AG08395 (cell line): ENCODE data around the gene CHCHD1.
"Not testable (repeated sequence)": the region's sequence is repeated elsewhere in the genome, so short reads cannot be mapped to it uniquely, and the experiment has no call there.

Experiments
- DNase-seq: peaks from one replicate; pipeline ENCODE4 v3.0.0; 2012; ENCODE audit warnings: mixed read lengths, low spot score

The CHCHD1 gene

GRCh38 chr10:73793456-73793855 is 11.6 kb downstream of the CHCHD1 start:
- no peak for DNase-seq

DNA sequence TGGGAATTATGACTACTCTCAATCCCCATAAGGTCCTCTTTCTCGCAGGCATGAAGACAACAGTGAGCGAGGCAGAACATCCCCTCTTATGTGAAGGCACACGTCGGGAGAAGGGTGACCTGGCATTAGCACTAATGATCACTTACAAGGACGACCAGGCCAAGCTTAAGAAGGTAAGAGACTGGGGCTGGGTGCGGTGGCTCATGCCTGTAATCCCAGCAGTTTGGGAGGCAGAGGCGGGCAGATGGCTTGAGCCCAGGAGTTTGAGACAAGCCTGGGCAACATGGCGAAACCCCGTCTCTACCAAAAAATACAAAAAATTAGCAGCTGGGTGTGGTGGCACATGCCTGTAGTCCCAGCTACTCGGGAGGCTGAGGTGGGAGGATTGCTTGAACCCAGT is 13.6 kb downstream of the CHCHD1 start:
- not testable (repeated sequence) for DNase-seq

DNA sequence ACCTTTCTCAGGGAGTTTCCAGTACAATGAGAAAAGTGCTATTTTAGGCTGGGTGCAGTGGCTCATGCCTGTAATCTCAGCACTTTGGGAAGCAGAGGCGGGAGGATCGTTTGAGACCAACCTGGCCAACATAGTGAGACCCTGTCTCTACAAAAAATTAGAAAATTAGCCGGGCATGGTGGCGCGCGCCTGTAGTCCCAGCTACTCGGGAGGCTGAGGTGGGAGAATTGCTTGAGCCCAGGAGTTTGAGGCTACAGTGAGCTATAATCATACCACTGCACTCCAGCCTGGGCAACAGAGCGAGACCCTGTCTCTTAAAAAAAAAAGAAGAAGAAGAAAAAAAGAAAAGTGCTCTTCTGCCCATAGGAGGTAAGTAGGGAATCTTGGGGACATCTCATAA is 14.2 kb downstream of the CHCHD1 start:
- DNase-seq: not testable (repeated sequence)

DNA sequence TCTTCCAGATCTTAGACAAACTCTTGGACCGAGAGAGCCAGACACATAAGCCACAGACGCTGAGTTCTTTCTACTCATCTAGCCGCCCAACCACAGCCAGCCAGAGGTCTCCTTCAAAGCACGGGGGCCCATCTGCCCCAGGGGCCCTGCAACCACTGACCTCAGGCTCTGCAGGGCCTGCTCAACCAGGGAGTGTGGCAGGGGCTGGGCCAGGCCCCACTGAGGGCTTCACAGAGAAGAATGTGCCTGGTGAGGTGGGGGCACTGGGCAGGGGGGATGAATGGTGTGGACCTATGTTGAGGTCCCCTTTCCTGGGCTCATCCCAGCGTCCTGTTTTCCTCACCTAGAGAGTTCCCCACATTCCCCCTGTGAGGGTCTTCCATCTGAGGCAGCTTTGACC is 14.9 kb downstream of the CHCHD1 start:
- no peak for DNase-seq

- no peak for DNase-seq
Measured at GRCh38 chr10:73797324-73798025, 15.6 kb downstream of the CHCHD1 start.

DNA sequence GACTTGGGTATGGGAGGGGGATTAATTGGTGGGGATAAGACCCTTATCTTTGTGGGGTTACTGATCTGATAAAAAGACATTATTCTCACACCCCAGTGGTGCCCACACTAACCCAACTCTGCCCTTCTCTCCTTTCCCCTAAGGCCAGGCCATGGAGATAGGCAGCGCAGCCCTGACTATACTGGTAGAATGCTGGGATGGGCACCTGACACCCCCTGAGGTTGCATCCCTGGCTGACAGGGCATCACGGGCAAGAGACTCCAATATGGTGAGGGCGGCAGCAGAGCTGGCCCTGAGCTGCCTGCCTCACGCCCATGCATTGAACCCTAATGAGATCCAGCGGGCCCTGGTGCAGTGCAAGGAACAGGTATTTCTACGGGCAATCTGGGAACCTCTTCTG is 16.2 kb downstream of the CHCHD1 start:
- DNase-seq: no peak

GRCh38 chr10:73798927-73799560 is 17.2 kb downstream of the CHCHD1 start:
- DNase-seq: no peak

DNA sequence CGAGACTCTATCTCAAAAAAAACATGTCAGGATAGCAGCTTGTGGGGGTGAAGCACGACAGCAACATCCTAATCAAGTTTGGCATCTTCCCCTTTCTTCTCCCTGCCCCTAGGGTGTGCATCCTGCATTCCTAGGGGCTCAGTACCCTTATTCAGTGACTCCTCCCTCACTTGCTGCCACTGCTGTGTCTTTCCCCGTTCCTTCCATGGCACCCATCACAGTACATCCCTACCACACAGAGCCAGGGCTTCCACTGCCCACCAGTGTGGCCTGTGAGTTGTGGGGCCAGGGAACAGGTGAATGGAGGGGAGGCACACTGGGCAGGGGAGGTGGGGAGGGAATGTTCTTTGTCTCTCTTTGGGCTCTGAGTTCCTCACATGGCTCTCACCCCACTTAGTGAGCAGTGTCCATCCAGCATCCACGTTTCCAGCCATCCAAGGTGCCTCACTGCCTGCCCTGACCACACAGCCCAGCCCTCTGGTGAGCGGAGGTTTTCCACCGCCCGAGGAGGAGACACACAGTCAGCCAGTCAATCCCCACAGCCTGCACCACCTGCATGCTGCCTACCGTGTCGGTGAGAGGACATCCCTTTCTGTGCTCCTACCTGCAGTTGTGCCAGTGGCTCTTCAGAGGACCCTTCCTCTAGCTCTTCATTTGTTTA is 18.2 kb downstream of the CHCHD1 start:
- no peak for DNase-seq

- DNase-seq: no peak
Measured at GRCh38 chr10:73800560-73801252, 18.9 kb downstream of the CHCHD1 start.

DNA sequence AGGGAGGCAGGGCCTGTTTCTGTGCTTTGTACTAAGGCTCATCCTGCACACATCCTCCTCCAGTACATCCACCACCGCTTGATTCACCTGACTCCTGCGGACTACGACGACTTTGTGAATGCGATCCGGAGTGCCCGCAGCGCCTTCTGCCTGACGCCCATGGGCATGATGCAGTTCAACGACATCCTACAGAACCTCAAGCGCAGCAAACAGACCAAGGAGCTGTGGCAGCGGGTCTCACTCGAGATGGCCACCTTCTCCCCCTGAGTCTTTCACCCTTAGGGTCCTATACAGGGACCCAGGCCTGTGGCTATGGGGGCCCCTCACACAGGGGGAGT is 19.4 kb downstream of the CHCHD1 start:
- no peak for DNase-seq

DNA sequence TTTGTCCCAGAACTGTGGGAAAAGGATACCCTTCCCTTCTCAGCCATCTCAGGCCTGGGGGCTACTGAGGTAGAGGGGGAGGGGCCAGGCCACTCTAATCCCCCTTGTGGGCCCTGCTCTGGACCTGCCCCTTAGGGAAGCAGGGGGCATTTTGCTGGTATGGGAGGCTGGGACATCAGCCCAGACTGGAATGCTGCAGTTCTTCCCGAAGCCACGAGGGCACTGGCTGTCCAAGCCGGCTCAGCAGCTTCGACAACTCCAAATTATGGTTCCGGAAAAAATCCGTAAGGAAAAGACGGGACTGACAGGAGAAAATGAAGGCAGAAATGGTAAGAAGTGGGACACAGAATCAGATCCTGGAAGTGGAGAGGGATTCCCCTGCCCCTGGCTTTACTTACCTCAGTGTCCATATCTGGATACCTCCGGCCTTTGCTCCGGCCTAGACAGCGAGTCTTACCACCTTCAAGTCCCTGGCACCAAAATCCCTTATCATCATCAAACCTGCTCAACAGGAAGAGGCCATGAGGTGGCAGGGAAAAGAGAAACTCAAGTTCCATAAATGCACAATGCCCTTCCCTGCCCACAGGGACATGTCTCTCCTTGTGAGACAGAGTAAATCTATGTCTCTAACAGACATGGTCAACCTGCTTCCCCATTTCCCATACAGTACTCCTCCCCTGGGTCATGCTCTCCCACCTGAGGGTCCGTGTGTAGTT is 20.6 kb downstream of the CHCHD1 start:
- no peak for DNase-seq

DNA sequence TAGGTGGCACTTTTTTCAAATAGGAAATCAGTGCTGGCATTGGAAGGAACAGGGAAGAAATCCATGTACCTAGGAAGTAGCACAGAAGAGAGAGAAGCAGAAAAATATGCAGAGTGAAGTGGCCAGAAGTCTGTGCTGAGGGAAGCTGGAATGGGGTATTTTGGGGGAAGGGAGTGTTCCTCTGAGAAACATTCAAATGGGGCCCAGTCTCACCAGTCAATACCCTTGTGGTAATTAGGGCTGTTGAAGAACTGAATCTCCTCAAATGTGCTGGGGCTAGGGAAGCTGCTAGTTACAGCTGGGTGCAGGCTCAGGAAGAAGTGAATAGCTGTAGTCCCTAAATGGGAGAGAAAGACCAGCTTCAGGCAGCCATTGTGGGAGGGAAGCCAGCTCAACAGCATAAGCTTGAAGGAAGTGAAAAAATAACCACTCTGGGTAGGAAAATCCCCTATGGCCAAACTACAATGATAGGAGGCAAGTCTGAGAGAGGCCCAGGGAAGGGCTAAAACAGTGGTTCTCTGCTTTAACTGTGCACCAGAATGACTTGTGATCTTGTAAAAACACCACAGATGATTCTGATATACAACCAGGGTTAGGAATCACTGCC is 21.9 kb downstream of the CHCHD1 start:
- no peak for DNase-seq

DNA sequence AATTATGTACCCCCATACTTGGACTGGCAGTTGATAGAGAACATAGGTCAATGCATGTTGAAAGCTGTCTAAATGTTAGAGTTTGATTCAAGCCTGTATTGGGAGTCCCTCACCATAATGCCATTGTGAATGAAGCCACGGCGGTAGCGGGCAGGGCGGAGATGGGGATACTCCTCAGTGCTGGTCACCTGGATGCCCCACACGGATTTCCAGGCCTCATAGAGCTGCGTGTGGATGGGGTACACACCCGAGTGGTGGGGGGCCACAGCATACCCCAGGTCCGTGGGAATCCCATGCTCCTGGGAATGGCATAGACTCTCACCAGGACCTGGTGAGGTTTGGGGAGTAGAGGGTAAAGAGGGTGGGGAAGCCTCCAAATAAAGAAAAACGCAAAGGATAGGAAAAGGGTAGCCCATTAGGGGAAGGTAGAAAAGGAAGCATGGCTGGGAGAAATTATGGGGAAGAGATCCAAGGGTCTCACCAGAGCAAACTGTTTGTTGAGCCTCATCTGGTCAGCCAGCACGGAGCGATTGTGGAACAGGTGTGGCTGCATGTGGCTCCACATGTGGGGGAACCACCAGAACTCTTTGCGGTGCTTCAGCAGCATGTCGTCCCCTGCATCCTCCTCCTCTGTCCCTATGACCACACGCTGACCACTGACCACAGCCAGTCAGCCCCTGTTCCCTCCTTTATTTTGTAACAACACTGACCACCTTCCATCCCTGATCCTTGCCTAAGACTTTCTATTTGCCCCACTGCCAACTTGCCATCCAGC is 24.5 kb downstream of the CHCHD1 start:
- DNase-seq: no peak

DNA sequence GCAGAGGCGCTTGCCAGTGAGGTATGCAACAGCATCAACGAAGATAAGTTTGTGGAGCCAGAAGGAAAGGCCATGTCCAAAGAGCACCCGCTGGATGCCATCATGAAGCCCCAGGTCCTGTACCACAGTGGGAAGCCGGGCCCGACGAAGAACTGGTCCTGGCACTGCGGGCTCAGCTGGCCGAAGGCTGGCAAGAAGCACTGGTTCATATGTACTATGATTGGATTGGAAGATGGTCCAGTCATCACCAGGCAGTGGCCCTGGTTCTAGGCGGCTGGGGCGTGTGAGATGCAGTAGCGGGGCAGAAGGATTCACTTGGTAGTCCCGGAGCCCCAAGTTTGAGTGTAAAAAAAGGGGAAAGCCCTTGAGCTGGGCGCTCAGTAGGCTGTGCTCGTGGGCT is 25.6 kb downstream of the CHCHD1 start:
- no peak for DNase-seq

GRCh38 chr10:73808021-73808815 is 26.4 kb downstream of the CHCHD1 start:
- no peak for DNase-seq

- no peak for DNase-seq
Measured at GRCh38 chr10:73809061-73809818, 27.4 kb downstream of the CHCHD1 start.

DNA sequence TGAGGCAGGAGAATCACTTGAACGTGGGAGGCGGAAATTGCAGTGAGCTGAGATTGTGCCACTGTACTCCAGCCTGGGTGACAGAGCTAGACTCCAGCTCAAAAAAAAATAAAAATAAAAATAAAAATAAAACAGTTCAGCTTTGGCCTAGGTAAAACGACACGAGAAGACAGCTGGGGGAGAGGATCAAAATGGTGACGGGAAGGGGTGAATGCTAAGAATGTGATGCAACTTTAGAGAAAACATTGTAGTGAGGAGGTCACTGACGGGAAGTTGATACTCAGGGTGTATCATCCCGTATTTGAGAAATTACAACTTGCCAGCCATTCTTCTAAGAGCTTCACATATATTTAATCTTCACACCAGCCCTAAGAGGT is 28.5 kb downstream of the CHCHD1 start:
- no peak for DNase-seq

GRCh38 chr10:73810735-73811465 is 29.1 kb downstream of the CHCHD1 start:
- DNase-seq: peak; percentile 41

- DNase-seq: no peak
Measured at GRCh38 chr10:73812657-73813056, 30.8 kb downstream of the CHCHD1 start.
